ENCODE results near the gene CCDC93. TPM values are rescaled to one million over a fixed set of nuclear protein-coding genes. Genes with fewer than 3 reads are reported as not detected.
A peak's percentile ranks its signal among the peaks of the same experiment; 100 is the strongest.

The CCDC93 gene
- total and polyA plus RNA-seq, 10 of the 15 experiments (the other 5 are each of a cell fraction or from before 2014, with no cell fraction given): 3.6 to 27.2 (median 13.5) TPM

DNA sequence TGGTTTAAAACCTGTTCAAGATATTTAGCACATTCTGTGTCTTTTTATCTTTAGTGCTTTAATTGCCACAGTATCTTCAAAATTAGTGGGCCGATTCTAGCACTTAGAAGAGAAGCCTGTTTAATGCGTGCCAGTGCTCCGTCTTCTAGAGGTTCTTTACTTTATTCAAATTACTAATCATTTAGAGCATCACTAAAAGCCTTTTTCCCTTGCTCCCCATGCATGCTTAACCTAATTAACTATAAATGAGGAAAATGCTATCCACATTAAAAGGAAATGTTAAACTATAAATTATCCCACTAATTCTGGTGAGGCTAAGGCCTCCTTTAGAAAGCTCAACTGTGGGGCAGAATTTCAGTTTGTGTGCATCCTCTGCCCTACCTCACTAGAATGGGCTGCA, 42.9 kb upstream of the CCDC93 start:
- Histone ChIP-seq H3K4me3 (no peak overlapping the region), H3K4me2 (ENCODE audit: control insufficient read depth, insufficient read depth) (peak overlapping the region; percentile 92; the same call in 1 of the 2 replicates), H3K27ac (ENCODE audit: control insufficient read depth, insufficient read depth) (no peak overlapping the region), H3K36me3 (ENCODE audit: control insufficient read depth in 2 of 2, insufficient read depth in 2 of 2, low read length in 1 of 2) (no peaks in the 10 kb centered on the region), H3K79me2 (ENCODE audit: control insufficient read depth, insufficient read depth, low read length) (no peaks in the 10 kb centered on the region), H3K9me3 (replicated peaks; ENCODE audit: control insufficient read depth, insufficient read depth, low read length) (no peaks in the 10 kb centered on the region), H3K4me1 (ENCODE audit: control insufficient read depth, insufficient read depth, low read length) (peaks cover 41% of the 10 kb centered on the region), H3K9ac (ENCODE audit: control insufficient read depth, insufficient read depth, low read length) (no peak overlapping the region), H2AFZ (ENCODE audit: control insufficient read depth, low read depth, low read length) (no peak overlapping the region), H3K27me3 (replicated peaks in 1 of 2; ENCODE audit: control insufficient read depth in 2 of 2, insufficient read depth in 2 of 2, low read length in 1 of 2) (no peaks in the 10 kb centered on the region), H4K20me1 (ENCODE audit: control insufficient read depth, insufficient read depth) (no peaks in the 10 kb centered on the region; the same call in 1 of the 2 replicates)
- FAIRE-seq (no peak), ATAC-seq (no peak), DNase-seq (ENCODE audit: low read depth, low spot score) (no peak)
- TF ChIP-seq SKIL (IDR thresholded peaks at IDR 0.05; ENCODE audit: low read depth, poor library complexity, severe bottlenecking) (no peak), CTCF (IDR thresholded peaks at IDR 0.05 in 2 of 3, conservative IDR thresholded peaks at IDR 0.05 in 1 of 3; ENCODE audit: control insufficient read depth in 2 of 3, extremely low read depth in 1 of 3, insufficient read depth in 1 of 3, low read depth in 3 of 3, low read length in 3 of 3) (no peak), TAF1 (IDR thresholded peaks at IDR 0.05; ENCODE audit: borderline replicate concordance, low read depth, low read length) (no peak), NFXL1 (IDR thresholded peaks at IDR 0.05; ENCODE audit: borderline replicate concordance) (no peak), RELA (IDR thresholded peaks at IDR 0.05; ENCODE audit: borderline replicate concordance, partially characterized antibody) (no peak), CBFB (IDR thresholded peaks at IDR 0.05; ENCODE audit: low read depth) (no peak), HCFC1 (IDR thresholded peaks at IDR 0.05; ENCODE audit: low read length) (no peak), POLR2A (IDR thresholded peaks at IDR 0.05; ENCODE audit: low read depth, low read length) (no peak), SIN3A (IDR thresholded peaks at IDR 0.05; ENCODE audit: low read depth, low read length) (no peak), NRF1 (conservative IDR thresholded peaks at IDR 0.05; ENCODE audit: low read depth, low read length) (no peak)
- TF ChIP-seq, protein P1, sequence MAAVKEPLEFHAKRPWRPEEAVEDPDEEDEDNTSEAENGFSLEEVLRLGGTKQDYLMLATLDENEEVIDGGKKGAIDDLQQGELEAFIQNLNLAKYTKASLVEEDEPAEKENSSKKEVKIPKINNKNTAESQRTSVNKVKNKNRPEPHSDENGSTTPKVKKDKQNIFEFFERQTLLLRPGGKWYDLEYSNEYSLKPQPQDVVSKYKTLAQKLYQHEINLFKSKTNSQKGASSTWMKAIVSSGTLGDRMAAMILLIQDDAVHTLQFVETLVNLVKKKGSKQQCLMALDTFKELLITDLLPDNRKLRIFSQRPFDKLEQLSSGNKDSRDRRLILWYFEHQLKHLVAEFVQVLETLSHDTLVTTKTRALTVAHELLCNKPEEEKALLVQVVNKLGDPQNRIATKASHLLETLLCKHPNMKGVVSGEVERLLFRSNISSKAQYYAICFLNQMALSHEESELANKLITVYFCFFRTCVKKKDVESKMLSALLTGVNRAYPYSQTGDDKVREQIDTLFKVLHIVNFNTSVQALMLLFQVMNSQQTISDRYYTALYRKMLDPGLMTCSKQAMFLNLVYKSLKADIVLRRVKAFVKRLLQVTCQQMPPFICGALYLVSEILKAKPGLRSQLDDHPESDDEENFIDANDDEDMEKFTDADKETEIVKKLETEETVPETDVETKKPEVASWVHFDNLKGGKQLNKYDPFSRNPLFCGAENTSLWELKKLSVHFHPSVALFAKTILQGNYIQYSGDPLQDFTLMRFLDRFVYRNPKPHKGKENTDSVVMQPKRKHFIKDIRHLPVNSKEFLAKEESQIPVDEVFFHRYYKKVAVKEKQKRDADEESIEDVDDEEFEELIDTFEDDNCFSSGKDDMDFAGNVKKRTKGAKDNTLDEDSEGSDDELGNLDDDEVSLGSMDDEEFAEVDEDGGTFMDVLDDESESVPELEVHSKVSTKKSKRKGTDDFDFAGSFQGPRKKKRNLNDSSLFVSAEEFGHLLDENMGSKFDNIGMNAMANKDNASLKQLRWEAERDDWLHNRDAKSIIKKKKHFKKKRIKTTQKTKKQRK (IDR thresholded peaks at IDR 0.05; ENCODE audit: low read depth, low read length): no peak
- TF ChIP-seq, protein P2, sequence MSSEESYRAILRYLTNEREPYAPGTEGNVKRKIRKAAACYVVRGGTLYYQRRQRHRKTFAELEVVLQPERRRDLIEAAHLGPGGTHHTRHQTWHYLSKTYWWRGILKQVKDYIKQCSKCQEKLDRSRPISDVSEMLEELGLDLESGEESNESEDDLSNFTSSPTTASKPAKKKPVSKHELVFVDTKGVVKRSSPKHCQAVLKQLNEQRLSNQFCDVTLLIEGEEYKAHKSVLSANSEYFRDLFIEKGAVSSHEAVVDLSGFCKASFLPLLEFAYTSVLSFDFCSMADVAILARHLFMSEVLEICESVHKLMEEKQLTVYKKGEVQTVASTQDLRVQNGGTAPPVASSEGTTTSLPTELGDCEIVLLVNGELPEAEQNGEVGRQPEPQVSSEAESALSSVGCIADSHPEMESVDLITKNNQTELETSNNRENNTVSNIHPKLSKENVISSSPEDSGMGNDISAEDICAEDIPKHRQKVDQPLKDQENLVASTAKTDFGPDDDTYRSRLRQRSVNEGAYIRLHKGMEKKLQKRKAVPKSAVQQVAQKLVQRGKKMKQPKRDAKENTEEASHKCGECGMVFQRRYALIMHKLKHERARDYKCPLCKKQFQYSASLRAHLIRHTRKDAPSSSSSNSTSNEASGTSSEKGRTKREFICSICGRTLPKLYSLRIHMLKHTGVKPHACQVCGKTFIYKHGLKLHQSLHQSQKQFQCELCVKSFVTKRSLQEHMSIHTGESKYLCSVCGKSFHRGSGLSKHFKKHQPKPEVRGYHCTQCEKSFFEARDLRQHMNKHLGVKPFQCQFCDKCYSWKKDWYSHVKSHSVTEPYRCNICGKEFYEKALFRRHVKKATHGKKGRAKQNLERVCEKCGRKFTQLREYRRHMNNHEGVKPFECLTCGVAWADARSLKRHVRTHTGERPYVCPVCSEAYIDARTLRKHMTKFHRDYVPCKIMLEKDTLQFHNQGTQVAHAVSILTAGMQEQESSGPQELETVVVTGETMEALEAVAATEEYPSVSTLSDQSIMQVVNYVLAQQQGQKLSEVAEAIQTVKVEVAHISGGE (CRISPR knock-in tag; IDR thresholded peaks at IDR 0.05): no peak
- POLR2A ChIA-PET: interaction anchor here (1.2 to 1.3 kb wide), 2 partner anchors 31 to 34 kb away, joined by 4 to 6 read pairs; partner anchors contain the start of gene INSIG2
- in situ Hi-C loops (cut with MboI) (no loop called here), intact Hi-C loops (cut with micrococcal nuclease; ENCODE audit: unreplicated experiment) (loop anchor here (5.0 kb wide), 1 partner anchor 130 kb away; no protein-coding TSS in a partner anchor)
- 83% methylated on average over 3 of the region's 3 CpGs for WGBS (ENCODE audit: insufficient coverage, insufficient replicate concordance, low lambda C conversion rate, missing lambda C conversion rate)
- no TSS peak for BruUV-seq (replicated peaks)
- RAD21 ChIA-PET (ENCODE audit: unreplicated experiment): interaction anchor here (0.7 to 3.1 kb wide), 6 partner anchors 10 to 825 kb away, joined by 3 to 48 read pairs (median 5); partner anchors contain the start of gene INSIG2
- CTCF ChIA-PET: interaction anchor here (1.0 to 19.8 kb wide), 5 partner anchors 8 to 32 kb away, joined by 3 to 626 read pairs (median 11); partner anchors contain the start of gene INSIG2
- SMC1A ChIA-PET (ENCODE audit: uncharacterized antibody, unreplicated experiment): interaction anchor here (0.9 to 11.4 kb wide), 5 partner anchors 8 to 67 kb away, joined by 4 to 358 read pairs (median 7); partner anchors contain the start of gene INSIG2

Measured in GM12878 (cell line).